ENCODE results near the gene SLC28A3.

SLC28A3 gene

GRCh38 chr9:84325347-84325973 lies 15.1 kb downstream of the SLC28A3 start:
- Mint-ChIP-seq H3K27me3 (no peaks in the 10 kb centered on the region), H3K27ac (no peak overlapping the region), H3K9me3 (peaks cover 9% of the 10 kb centered on the region), H3K4me3 (no peak overlapping the region), H3K4me1 (ENCODE audit: low read depth) (peaks cover 11% of the 10 kb centered on the region), H3K36me3 (ENCODE audit: low read depth) (no peaks in the 10 kb centered on the region)
- intact Hi-C loops (cut with micrococcal nuclease): no loop called here

DNA sequence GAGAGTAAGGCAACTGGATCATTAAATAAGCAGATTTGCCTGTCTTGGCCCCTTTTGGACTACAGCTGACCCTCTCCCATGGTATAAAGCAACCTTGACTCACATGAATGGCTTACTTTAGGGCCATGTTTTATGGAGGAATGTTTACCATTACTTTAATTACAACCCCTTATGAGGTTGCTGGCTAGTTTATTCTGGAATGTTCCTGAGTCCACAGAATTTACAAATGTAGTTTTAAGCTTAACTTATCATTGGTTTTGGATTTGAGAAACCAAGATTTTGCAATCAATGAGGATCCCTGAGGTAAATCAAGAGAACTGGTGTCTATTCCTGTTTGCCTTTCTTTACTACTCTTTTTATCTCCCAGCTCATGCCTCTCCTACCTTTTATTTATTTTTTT lies 15.7 kb downstream of the SLC28A3 start:
- peaks cover 9% of the 10 kb centered on the region for H3K9me3 Mint-ChIP-seq
- H3K27me3 Mint-ChIP-seq: no peaks in the 10 kb centered on the region
- intact Hi-C loops (cut with micrococcal nuclease): no loop called here
- no peak overlapping the region for H3K27ac Mint-ChIP-seq
- peaks cover 15% of the 10 kb centered on the region for H3K4me1 Mint-ChIP-seq (ENCODE audit: low read depth)
- H3K36me3 Mint-ChIP-seq (ENCODE audit: low read depth): no peaks in the 10 kb centered on the region
- no peak overlapping the region for H3K4me3 Mint-ChIP-seq

DNA sequence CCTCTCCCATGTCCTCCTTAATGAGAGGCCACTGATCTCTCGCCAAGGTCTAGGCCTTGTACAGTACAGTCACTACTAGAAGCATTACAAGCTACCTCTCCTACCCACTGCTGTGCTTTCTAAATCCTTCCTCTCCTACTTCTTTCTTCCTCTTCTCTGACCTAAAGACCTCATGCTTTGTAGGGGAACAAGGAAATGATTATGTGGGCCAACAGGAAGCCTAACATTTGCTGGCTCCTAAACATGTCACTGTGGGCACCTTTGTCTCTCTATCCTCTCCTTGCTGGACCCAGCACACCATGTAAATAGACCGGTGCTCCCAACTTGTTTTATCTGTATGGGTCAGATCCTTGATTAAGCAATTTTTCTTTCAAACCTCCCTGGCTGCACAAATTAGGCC lies 16.7 kb downstream of the SLC28A3 start:
- Mint-ChIP-seq H3K36me3 (ENCODE audit: low read depth) (no peaks in the 10 kb centered on the region), H3K27me3 (no peaks in the 10 kb centered on the region), H3K4me1 (ENCODE audit: low read depth) (peaks cover 17% of the 10 kb centered on the region), H3K4me3 (no peak overlapping the region), H3K9me3 (peaks cover 5% of the 10 kb centered on the region), H3K27ac (peak overlapping the region; percentile 21)
- intact Hi-C loops (cut with micrococcal nuclease): no loop called here

DNA sequence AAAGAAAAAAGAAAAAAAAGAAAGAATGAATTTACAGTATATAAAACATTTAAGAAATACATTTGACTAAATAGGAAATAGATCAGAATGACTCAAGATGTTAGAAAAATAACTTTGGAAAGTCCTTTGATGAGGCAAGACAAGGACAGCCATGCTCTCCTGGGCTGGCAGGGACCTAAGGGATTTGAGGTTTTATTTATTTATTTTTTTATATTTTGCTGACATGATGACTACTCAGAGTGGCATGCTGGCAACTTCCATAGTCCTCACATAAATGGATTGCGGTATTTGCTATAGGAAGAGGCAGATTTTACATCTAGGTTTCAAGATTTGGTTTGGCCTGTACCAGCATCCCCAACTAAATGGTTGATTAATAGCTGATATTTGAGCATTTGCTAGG lies 17.7 kb downstream of the SLC28A3 start:
- Mint-ChIP-seq H3K36me3 (ENCODE audit: low read depth) (no peaks in the 10 kb centered on the region), H3K9me3 (no peaks in the 10 kb centered on the region), H3K27me3 (no peaks in the 10 kb centered on the region), H3K4me1 (ENCODE audit: low read depth) (peaks cover 19% of the 10 kb centered on the region), H3K27ac (no peak overlapping the region), H3K4me3 (no peak overlapping the region)
- intact Hi-C loops (cut with micrococcal nuclease): no loop called here

DNA sequence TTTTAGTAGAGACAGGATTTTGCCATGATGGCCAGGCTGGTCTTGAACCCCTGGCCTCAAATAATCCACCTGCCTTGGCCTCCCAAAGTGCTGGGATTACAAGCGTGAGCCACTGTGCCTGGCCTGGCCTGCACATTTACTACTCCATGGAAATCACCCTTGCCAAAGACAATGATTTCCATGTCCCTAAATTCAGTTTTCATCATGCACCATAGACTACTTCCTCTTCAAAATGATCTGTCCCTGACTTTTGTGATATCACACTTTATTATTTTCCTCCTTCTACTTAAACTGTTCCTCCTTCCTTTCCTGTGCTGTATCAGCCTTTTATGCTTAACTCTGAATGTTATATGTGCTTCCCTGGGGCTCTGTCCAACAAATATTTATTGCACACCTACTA lies 20.3 kb downstream of the SLC28A3 start:
- Mint-ChIP-seq H3K4me3 (no peak overlapping the region), H3K27ac (no peak overlapping the region), H3K4me1 (ENCODE audit: low read depth) (peaks cover 19% of the 10 kb centered on the region), H3K27me3 (no peaks in the 10 kb centered on the region), H3K36me3 (ENCODE audit: low read depth) (no peaks in the 10 kb centered on the region), H3K9me3 (no peaks in the 10 kb centered on the region)
- intact Hi-C loops (cut with micrococcal nuclease): no loop called here

GRCh38 chr9:84319632-84320031 lies 20.9 kb downstream of the SLC28A3 start:
- intact Hi-C loops (cut with micrococcal nuclease): no loop called here
- H3K36me3 Mint-ChIP-seq (ENCODE audit: low read depth): no peaks in the 10 kb centered on the region

GRCh38 chr9:84318981-84319380 lies 21.6 kb downstream of the SLC28A3 start:
- no peaks in the 10 kb centered on the region for H3K27me3 Mint-ChIP-seq
- no peaks in the 10 kb centered on the region for H3K36me3 Mint-ChIP-seq (ENCODE audit: low read depth)
- H3K9me3 Mint-ChIP-seq: no peaks in the 10 kb centered on the region
- no peak overlapping the region for H3K27ac Mint-ChIP-seq
- peaks cover 22% of the 10 kb centered on the region for H3K4me1 Mint-ChIP-seq (ENCODE audit: low read depth)
- intact Hi-C loops (cut with micrococcal nuclease): no loop called here
- no peak overlapping the region for H3K4me3 Mint-ChIP-seq

More at GRCh38 chr9:84319632-84320031, 20.9 kb downstream of the SLC28A3 start:
- no peaks in the 10 kb centered on the region for H3K9me3 Mint-ChIP-seq
- peaks cover 25% of the 10 kb centered on the region for H3K4me1 Mint-ChIP-seq (ENCODE audit: low read depth)
- H3K27ac Mint-ChIP-seq: no peak overlapping the region
- H3K4me3 Mint-ChIP-seq: no peak overlapping the region
- H3K27me3 Mint-ChIP-seq: no peaks in the 10 kb centered on the region

GRCh38 chr9:84317563-84317962 lies 23.0 kb downstream of the SLC28A3 start:
- H3K27ac Mint-ChIP-seq: no peak overlapping the region
- H3K4me3 Mint-ChIP-seq: no peak overlapping the region

GRCh38 chr9:84315278-84315877 lies 25.2 kb downstream of the SLC28A3 start:
- no peak overlapping the region for H3K27ac Mint-ChIP-seq
- intact Hi-C loops (cut with micrococcal nuclease): loop anchor here (1.0 kb wide), 2 partner anchors 54 to 377 kb away; no protein-coding TSS in a partner anchor
- no peaks in the 10 kb centered on the region for H3K27me3 Mint-ChIP-seq
- peaks cover 19% of the 10 kb centered on the region for H3K4me1 Mint-ChIP-seq (ENCODE audit: low read depth)
- H3K36me3 Mint-ChIP-seq (ENCODE audit: low read depth): no peaks in the 10 kb centered on the region
- H3K9me3 Mint-ChIP-seq: no peaks in the 10 kb centered on the region
- H3K4me3 Mint-ChIP-seq: no peak overlapping the region

More at GRCh38 chr9:84317563-84317962, 23.0 kb downstream of the SLC28A3 start:
- Mint-ChIP-seq H3K27me3 (no peaks in the 10 kb centered on the region), H3K36me3 (ENCODE audit: low read depth) (no peaks in the 10 kb centered on the region), H3K9me3 (no peaks in the 10 kb centered on the region), H3K4me1 (ENCODE audit: low read depth) (peaks cover 16% of the 10 kb centered on the region)
- intact Hi-C loops (cut with micrococcal nuclease): no loop called here

GRCh38 chr9:84314306-84314705 lies 26.3 kb downstream of the SLC28A3 start:
- Mint-ChIP-seq H3K4me1 (ENCODE audit: low read depth) (peaks cover 16% of the 10 kb centered on the region), H3K27me3 (no peaks in the 10 kb centered on the region), H3K4me3 (no peak overlapping the region), H3K36me3 (ENCODE audit: low read depth) (no peaks in the 10 kb centered on the region), H3K27ac (no peak overlapping the region), H3K9me3 (no peaks in the 10 kb centered on the region)
- intact Hi-C loops (cut with micrococcal nuclease): no loop called here

GRCh38 chr9:84310883-84311282 lies 29.7 kb downstream of the SLC28A3 start:
- H3K4me1 Mint-ChIP-seq (ENCODE audit: low read depth): peaks cover 11% of the 10 kb centered on the region
- intact Hi-C loops (cut with micrococcal nuclease): no loop called here
- H3K27me3 Mint-ChIP-seq: no peaks in the 10 kb centered on the region
- no peaks in the 10 kb centered on the region for H3K9me3 Mint-ChIP-seq
- no peak overlapping the region for H3K27ac Mint-ChIP-seq
- H3K4me3 Mint-ChIP-seq: no peak overlapping the region
- H3K36me3 Mint-ChIP-seq (ENCODE audit: low read depth): no peaks in the 10 kb centered on the region

DNA sequence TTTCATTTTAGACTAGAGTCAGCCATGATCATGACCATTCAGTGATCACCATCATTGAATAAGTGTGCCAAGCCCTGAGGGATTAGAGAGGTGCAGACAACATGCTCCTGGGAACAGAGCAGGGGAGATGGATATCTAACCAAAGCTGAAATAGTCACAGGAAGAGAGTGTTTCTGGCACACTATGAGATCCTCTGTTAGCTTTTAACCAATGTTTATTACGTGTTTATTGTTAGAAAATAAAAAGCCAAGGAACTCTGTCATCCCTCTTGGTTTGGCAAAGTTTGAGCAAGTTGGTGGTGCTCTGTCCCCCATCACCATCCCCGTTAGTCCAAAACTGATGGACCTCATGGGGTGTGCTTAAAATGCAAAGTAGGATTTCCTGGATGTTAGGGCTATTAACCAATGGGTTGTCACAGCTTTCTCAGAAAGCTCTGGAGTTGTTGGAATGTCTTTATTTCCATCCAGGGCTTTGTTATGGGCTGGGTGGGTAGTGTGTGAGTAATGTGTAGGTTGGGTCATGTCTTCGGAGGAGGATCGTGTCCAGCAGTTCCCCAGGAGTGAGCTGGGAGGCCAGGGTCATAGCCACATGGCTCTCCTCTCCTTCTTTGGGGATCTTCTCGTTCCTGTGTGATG lies 34.9 kb downstream of the SLC28A3 start:
- no peak overlapping the region for H3K27ac Mint-ChIP-seq
- intact Hi-C loops (cut with micrococcal nuclease): no loop called here
- H3K4me3 Mint-ChIP-seq: no peak overlapping the region
- no peaks in the 10 kb centered on the region for H3K9me3 Mint-ChIP-seq
- no peaks in the 10 kb centered on the region for H3K36me3 Mint-ChIP-seq (ENCODE audit: low read depth)
- H3K4me1 Mint-ChIP-seq (ENCODE audit: low read depth): peaks cover 15% of the 10 kb centered on the region
- no peaks in the 10 kb centered on the region for H3K27me3 Mint-ChIP-seq

DNA sequence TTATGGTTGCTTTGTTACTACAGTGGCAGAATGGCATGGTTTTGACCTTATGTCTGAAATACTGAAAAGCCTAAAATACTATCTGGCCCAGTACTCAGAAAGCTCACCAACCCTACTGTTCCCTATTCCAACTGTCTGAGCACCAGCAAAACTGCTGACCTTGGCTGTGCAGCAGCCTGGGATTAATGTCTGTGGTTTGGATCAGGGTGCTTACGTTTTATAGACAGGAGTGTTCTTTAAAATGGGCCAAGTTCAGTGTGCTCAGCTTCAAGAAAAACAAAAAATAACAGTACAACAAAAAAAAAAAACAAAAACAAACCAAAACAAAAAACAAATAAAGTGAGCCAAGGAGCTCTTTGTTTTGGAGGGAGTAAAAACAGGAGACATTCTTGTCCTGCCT lies 36.4 kb downstream of the SLC28A3 start:
- H3K27ac Mint-ChIP-seq: no peak overlapping the region
- no peaks in the 10 kb centered on the region for H3K9me3 Mint-ChIP-seq
- H3K36me3 Mint-ChIP-seq (ENCODE audit: low read depth): no peaks in the 10 kb centered on the region
- H3K27me3 Mint-ChIP-seq: no peaks in the 10 kb centered on the region
- no peak overlapping the region for H3K4me3 Mint-ChIP-seq
- H3K4me1 Mint-ChIP-seq (ENCODE audit: low read depth): peaks cover 14% of the 10 kb centered on the region
- intact Hi-C loops (cut with micrococcal nuclease): no loop called here

- Mint-ChIP-seq H3K27ac (no peak overlapping the region), H3K36me3 (ENCODE audit: low read depth) (no peaks in the 10 kb centered on the region), H3K27me3 (no peaks in the 10 kb centered on the region), H3K4me3 (no peak overlapping the region), H3K4me1 (ENCODE audit: low read depth) (peaks cover 14% of the 10 kb centered on the region), H3K9me3 (no peaks in the 10 kb centered on the region)
- intact Hi-C loops (cut with micrococcal nuclease): no loop called here
Measured at GRCh38 chr9:84303061-84303460, 37.5 kb downstream of the SLC28A3 start.
